Activated T-helper 2 cell treated with anti-CD3 and anti-CD28 coated beads, Interferon-gamma antibody, Interleukin-2, Interleukin-4, amounts not matched to agents 10 μg/mL and 5 μg/mL and 100 μg/mL, durations not matched to agents 14 hours and 24 hours and 36 hours (primary cell): Measurements from ENCODE around the gene DISP3. TPM values are rescaled to one million over a fixed set of nuclear protein-coding genes. Genes with fewer than 3 reads are reported as not detected.

ENCODE experiments used
- DNase-seq: peaks from one replicate; pipeline ENCODE4 v3.0.0; 2021; ENCODE audit warnings: low spot score
- H3K27ac Mint-ChIP-seq: one replicate; pipeline ENCODE4 v1.8.0; 2021; ENCODE audit warnings: mixed read lengths
- H3K27me3 Mint-ChIP-seq: one replicate; pipeline ENCODE4 v1.8.0; 2021; ENCODE audit warnings: low read depth, mixed read lengths
- H3K36me3 Mint-ChIP-seq: one replicate; pipeline ENCODE4 v1.8.0; 2021; ENCODE audit warnings: low read depth, mixed read lengths
- H3K4me1 Mint-ChIP-seq: one replicate; pipeline ENCODE4 v1.8.0; 2021; ENCODE audit warnings: low read depth, mixed read lengths
- H3K4me3 Mint-ChIP-seq: one replicate; pipeline ENCODE4 v1.8.0; 2021; ENCODE audit warnings: low read depth, mild to moderate bottlenecking, moderate library complexity, mixed read lengths
- H3K9me3 Mint-ChIP-seq: one replicate; pipeline ENCODE4 v1.8.0; 2021; ENCODE audit warnings: mixed read lengths
- intact Hi-C: fragments of 100-400 bp; cut with micrococcal nuclease; formaldehyde crosslinking; loops from one replicate; pipeline ENCODE4 v1.15.1; 2023
- total RNA-seq: library from RNA; stranded (reverse); gene quantifications from 2 replicates; pipeline ENCODE4 v1.2.3, GENCODE V29; 2022

DISP3 gene
- total RNA-seq, 1 donor from 2014 or later, result 0.23 TPM

DNA sequence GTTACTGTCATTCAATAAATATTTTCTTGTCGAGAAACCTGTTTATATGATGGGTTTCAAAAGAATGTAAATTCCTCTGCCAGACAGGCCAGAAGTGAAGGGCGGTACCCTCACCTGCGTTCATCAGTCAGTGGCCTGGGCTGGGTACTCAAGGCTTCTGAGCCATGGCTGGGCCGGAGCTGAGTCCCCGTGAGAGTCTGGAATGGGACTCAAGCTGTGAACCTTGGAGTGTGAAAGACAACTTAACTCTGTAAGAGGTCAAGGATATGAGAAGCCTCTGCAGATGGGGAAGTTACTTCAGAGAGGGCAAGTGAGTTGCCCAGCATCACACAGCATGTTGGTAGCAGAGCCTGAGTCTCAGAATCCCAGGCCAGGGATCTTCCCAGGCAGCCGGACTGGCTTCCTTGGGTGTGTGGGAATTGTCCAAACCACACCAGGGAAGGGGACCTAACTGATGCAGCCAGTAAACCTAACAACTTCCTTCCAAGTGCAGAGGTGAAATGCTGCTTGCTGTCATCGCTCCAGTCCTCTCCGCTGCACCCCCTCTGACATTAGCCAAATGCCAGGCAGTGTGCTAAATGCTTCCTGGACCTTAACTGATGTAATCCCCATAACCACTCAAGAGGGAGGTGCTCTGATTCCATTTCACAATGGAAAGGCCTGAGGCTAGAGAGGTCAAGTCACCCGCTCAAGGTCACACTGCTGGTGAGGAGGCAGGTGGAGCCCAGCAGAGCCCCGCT lies 4.8 kb downstream of the DISP3 start:
- Mint-ChIP-seq H3K4me1 (peaks cover 3% of the 10 kb centered on the region), H3K4me3 (no peak overlapping the region), H3K27me3 (peaks cover 20% of the 10 kb centered on the region), H3K36me3 (no peaks in the 10 kb centered on the region), H3K27ac (no peak overlapping the region), H3K9me3 (no peaks in the 10 kb centered on the region)
- intact Hi-C loops, result no loop called here
- no peak for DNase-seq

DNA sequence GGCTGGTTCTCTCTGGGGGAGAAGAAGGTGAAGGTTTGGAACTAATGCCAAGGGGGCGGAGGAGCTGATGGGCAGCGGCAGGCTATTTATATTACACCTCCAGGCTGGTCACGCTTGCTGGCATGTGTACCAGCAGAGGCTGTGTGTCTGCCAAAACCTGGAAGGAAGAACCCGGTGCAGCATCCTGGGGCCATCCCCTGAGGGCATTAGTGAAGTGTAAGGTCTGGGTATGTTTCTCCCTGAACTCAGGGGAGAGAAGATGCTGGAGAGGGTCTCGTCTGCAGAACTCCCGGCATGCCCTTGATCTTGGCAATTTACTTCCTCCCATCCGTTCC lies 5.3 kb downstream of the DISP3 start:
- no peak for DNase-seq
- Mint-ChIP-seq H3K27ac (no peak overlapping the region), H3K4me3 (no peak overlapping the region), H3K4me1 (peaks cover 3% of the 10 kb centered on the region), H3K9me3 (no peaks in the 10 kb centered on the region), H3K36me3 (no peaks in the 10 kb centered on the region), H3K27me3 (peaks cover 20% of the 10 kb centered on the region)
- intact Hi-C loops, result no loop called here

DNA sequence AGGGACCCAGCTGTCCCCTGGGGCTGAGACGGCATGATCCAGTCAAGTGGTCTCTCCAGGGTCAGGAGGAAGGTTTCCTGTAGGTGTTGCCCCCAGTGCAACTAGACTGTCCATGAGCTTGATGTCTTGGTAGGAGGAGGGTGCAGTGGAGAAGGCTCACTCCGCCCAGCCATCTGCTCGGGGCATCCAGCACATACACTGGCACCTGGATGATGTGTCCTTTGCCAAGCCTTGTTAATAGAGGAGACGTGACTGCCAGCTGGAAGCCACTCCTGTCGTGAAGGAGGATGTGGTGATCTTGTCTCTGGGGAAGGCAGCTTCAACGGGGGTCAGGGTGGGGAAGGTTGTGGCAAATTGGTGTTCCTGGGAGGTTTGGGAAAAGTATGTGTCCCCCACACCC lies 6.2 kb downstream of the DISP3 start:
- Mint-ChIP-seq H3K27me3 (peaks cover 17% of the 10 kb centered on the region), H3K9me3 (no peaks in the 10 kb centered on the region), H3K36me3 (no peaks in the 10 kb centered on the region), H3K4me1 (peaks cover 2% of the 10 kb centered on the region), H3K27ac (no peak overlapping the region), H3K4me3 (no peak overlapping the region)
- intact Hi-C loops, result no loop called here
- no peak for DNase-seq

DNA sequence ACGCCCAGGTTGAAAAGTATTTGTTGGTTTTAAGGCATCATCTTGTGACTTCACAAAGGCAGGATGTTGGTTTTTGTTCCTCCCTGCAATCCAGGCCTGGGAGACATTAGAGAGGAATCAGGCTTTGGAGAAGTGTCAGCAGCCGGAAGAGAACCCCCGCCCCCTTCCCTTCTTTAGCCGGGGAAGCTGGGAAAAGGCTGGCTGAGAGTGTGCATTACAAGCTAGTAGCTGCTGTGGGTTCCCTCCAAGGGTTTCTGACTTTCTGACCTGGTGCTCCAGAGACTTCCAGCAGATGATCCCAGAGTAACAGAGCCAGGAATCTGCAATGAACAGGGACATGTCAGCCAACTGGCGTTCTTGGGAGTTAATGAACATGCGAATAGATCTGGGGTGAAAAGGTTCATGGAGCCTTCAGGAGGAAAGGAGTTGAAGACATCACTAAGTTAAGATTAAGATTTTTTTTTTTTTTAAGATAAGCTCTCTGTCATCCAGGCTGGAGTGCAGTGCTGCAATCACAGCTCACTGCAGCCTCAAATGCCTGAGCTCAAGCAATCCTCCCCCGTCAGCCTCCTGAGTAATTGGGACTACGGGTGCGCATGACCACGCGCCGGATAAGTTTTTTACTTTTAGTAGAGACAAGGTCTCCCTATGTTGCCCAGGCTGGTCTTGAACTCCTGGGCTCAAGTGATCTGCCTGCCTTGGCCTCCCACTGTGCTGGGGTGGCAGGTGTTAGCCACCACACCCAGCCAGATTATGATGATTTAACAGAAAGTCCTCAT lies 7.5 kb downstream of the DISP3 start:
- Mint-ChIP-seq H3K27ac (no peak overlapping the region), H3K4me3 (no peak overlapping the region), H3K36me3 (no peaks in the 10 kb centered on the region), H3K4me1 (no peaks in the 10 kb centered on the region), H3K27me3 (peaks cover 6% of the 10 kb centered on the region), H3K9me3 (no peaks in the 10 kb centered on the region)
- no peak for DNase-seq
- intact Hi-C loops, result no loop called here

DNA sequence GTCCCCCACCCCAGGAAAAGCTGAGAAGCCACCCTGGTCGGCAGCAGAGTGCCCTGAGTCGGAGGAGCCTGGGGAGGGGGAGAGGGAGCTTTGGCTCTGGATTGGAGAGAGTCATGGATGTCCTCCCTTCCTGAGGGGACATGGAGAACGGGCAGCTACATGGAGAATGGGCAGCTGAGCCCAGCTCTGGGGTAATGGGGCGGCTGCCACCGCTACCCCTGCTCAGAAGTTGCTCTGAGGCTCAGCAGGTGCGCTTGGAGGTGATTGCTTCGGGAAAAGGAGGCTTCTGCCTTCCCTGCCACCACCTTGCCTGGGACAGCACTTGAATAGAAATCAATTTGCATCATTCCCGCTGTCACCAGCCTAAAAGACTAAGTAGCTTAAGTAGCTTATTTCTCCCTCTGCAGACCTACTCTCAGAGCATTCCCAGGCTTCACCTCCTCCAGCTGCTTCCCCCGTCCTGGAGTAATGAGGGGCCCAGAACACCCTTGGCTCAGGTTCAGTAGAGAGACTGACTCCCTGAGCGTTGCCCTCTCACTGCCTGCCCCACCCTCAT lies 8.3 kb downstream of the DISP3 start:
- Mint-ChIP-seq H3K27me3 (peaks cover 3% of the 10 kb centered on the region), H3K36me3 (no peaks in the 10 kb centered on the region), H3K4me1 (no peaks in the 10 kb centered on the region), H3K27ac (no peak overlapping the region), H3K9me3 (no peaks in the 10 kb centered on the region), H3K4me3 (no peak overlapping the region)
- intact Hi-C loops, result no loop called here
- no peak for DNase-seq

DNA sequence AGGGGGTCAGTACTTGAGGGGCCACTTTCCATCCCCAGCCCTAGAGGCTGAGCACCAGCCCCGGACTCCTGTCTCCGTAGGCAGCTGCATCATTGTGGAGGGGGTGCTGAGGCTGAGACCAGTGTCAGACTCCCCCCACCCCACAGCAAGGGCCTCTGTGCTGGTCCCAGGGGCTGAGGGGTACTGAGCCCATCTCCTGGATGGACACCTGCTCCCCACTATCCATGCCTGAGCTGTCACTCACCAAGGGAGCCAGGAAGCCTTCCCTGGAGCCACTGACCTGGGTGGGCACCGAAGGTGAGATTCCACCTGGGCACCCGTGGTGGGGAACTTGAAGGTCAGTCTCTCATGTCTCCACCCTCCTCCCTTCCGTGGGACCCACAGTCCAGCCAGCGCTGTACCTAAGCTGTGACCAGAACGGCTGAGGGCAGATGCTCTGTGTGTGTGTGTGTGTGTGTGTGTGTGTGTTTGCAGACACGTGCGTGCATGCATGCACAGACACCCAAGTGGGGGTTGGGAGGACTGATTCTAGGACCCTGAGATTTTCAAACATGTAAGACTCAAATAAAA lies 9.3 kb downstream of the DISP3 start:
- no peaks in the 10 kb centered on the region for H3K36me3 Mint-ChIP-seq
- H3K4me3 Mint-ChIP-seq, result no peak overlapping the region

DNA sequence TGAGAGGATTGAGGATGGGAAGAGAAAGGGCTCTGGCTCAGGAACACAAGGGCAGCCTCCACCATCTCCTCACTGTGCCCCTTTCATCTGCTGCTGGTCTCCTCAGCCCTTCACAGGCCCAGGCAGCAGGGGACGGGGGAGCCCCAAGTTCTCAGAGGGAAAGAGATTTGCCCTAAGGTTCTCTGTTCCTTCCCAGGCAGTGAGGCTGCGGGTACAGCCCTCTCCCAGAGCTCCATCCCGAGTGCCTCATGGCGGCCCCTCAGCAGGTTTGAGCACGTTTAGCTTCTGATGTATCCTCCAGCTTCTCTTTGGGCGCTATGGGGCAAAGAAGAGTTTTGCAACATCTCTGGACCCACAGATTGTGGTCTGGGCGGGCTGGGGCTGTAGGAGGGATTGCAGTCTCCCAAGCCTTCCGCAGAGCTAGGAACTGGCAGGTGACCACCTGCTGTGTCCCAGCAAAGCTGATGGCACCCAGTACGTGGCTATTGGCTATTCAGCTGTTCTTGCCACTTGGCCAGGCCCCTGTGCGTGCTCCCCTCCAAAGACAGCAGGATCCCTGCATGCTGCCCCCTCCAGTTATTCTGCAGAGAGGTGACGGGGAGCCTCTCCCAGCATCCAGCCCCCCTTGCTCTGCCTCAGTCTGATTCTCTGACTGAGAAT lies 10.1 kb downstream of the DISP3 start:
- H3K4me3 Mint-ChIP-seq, result no peak overlapping the region
- H3K4me1 Mint-ChIP-seq, result no peaks in the 10 kb centered on the region
- no peak overlapping the region for H3K27ac Mint-ChIP-seq
- no peaks in the 10 kb centered on the region for H3K9me3 Mint-ChIP-seq
- no peaks in the 10 kb centered on the region for H3K36me3 Mint-ChIP-seq
- no peak for DNase-seq
- intact Hi-C loops, result no loop called here
- peaks cover 3% of the 10 kb centered on the region for H3K27me3 Mint-ChIP-seq

More for the DNA sequence above, 9.3 kb downstream of the DISP3 start:
- Mint-ChIP-seq H3K9me3 (no peaks in the 10 kb centered on the region), H3K27ac (no peak overlapping the region), H3K27me3 (peaks cover 3% of the 10 kb centered on the region), H3K4me1 (no peaks in the 10 kb centered on the region)
- intact Hi-C loops, result no loop called here
- no peak for DNase-seq

DNA sequence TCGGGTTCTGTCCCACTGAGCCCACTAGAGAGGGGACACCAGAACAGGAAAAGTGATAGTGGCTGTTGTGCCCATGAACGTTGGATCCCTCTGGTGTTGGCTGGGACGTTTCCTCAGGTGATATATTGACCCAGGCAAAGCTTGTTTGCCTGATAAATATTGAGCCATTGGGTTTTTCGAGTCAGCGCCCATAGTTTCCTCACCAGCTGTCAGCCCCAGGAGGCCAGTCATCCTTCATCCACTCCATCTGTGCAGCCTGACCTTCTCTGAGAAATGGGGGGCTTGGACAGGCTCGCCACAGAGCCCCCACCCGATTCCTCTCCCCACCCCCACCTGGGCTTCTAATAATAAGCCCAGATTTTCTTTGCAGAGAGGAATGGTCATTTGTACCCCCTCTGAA lies 13.3 kb downstream of the DISP3 start:
- Mint-ChIP-seq H3K36me3 (no peaks in the 10 kb centered on the region), H3K4me1 (no peaks in the 10 kb centered on the region), H3K4me3 (no peak overlapping the region), H3K27ac (no peak overlapping the region), H3K27me3 (no peaks in the 10 kb centered on the region), H3K9me3 (no peaks in the 10 kb centered on the region)
- no peak for DNase-seq
- intact Hi-C loops, result no loop called here

DNA sequence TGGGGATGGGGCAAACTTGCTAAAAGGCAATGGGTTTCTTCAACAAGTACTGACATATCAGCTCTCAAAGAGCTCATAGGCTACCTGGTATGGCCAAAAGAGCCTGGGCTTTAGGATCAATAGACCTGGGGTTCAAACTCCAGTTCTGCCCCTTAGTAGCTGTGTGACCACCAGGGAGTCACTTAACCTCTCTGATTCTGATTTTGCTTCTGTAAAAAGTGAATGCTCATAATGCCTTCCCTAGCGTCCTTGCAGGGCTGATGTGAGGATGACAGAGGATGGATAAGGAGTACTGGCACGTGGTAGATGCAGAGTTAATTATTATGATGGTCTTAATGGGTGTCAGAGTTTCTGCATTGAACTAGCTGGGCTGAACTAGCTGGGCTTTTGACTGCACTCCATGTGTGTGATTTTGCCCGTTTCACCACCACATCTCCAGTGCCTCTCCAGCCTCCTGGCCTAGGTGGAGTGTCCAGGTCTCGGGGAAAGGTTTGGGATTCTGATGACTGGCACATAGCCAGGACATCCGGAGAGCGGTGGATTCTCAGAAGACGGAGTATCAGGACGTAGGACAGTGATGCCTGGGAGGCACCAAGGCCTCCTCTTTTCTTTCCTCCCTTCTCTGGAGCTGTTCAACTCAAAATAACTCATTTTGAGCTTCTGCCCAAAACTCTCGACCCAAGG lies 15.2 kb downstream of the DISP3 start:
- Mint-ChIP-seq H3K9me3 (no peaks in the 10 kb centered on the region), H3K4me1 (no peaks in the 10 kb centered on the region), H3K27me3 (no peaks in the 10 kb centered on the region), H3K36me3 (no peaks in the 10 kb centered on the region), H3K27ac (no peak overlapping the region), H3K4me3 (no peak overlapping the region)
- DNase-seq, result no peak
- intact Hi-C loops, result no loop called here

DNA sequence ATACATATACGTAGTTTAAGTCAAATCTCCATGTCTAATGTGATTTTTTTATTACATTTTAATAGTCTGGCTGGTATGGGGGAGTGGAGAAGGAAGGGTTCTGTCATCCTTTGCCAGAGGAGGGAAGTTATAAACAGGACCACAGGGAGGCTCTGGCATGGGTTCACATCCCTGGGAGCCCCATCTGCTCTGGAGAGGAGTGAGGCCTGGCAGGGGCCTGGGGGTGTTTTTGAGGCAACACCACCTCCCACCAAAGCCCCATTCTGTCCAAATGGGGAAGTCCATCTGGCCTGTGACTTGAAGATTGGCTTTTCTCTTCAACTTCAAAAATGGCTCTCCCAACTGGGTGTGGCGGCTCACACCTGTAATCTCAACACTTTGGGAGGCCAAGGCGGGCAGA lies 15.8 kb downstream of the DISP3 start:
- no peak for DNase-seq
- Mint-ChIP-seq H3K27me3 (peaks cover 3% of the 10 kb centered on the region), H3K36me3 (no peaks in the 10 kb centered on the region), H3K4me3 (no peak overlapping the region), H3K9me3 (no peaks in the 10 kb centered on the region), H3K27ac (no peak overlapping the region), H3K4me1 (no peaks in the 10 kb centered on the region)
- intact Hi-C loops, result no loop called here

DNA sequence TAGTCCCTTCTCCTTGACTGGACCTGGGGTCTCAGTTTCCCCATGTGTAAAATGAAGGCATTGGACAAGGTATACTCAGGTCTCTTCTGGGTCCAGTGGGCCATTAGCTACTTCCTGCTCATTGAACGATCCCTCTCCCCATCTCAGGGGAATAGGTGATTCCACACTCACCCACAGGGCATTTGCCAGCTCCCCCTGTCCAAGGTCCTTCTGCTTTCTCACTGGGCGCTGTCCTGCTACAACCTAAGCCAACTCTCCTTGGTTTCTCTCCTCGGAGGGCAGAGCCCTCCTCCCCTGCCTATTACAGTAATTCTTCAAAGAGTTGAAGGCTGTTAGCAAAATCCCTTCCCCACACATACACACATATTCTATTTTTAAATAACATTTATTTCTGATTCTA lies 16.6 kb downstream of the DISP3 start:
- H3K4me3 Mint-ChIP-seq, result no peak overlapping the region
- no peak for DNase-seq
- H3K4me1 Mint-ChIP-seq, result no peaks in the 10 kb centered on the region
- no peak overlapping the region for H3K27ac Mint-ChIP-seq
- intact Hi-C loops, result no loop called here
- no peaks in the 10 kb centered on the region for H3K36me3 Mint-ChIP-seq
- peaks cover 3% of the 10 kb centered on the region for H3K27me3 Mint-ChIP-seq
- no peaks in the 10 kb centered on the region for H3K9me3 Mint-ChIP-seq

DNA sequence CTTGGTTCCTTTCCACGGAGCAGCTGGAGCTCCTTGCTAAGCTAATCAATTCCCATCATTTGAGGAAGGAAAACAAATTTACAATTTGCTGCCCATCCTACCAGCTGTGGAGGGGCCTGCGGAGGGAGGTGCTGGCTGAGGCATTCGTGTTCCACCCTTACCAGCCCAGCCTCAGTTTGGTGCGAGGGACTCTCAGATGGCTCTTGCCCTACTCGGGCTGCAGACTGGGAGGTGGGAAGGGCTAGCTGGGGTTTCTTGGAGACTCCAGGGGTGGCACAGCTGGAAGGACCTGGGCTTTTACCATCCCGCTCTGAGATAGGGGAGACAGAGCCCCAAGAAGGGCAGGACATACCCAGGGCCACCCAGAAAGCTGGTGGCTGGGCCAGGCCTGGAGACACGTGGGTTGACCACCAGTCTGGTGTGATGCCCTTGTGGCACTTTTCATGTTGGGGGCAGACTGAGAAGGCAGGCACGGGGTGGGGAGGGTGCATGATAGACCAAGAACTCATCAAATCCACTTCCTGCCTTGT lies 17.7 kb downstream of the DISP3 start:
- Mint-ChIP-seq H3K4me3 (no peak overlapping the region), H3K36me3 (no peaks in the 10 kb centered on the region), H3K27me3 (peaks cover 3% of the 10 kb centered on the region), H3K4me1 (no peaks in the 10 kb centered on the region), H3K9me3 (no peaks in the 10 kb centered on the region), H3K27ac (no peak overlapping the region)
- intact Hi-C loops, result no loop called here
- DNase-seq, result no peak
